Mesenchymal stem cell (in vitro differentiated cells and primary cell): ENCODE measurements around the gene DLGAP1.

Source experiments
- DNase-seq: peaks from one replicate; pipeline ENCODE4 v3.0.0-alpha.2; 2013
- H2AFZ ChIP-seq: one replicate; pipeline ENCODE4 v1.6.1; 2013; ENCODE audit warnings: low read depth, mild to moderate bottlenecking, control low read depth, inconsistent platforms, low read length, moderate library complexity
- H2AK5ac ChIP-seq: 2 replicates; pipeline ENCODE4 v1.6.1; 2013; ENCODE audit warnings: low read length, moderate library complexity, mild to moderate bottlenecking, inconsistent platforms; ENCODE audit not compliant: severe bottlenecking
- H2BK120ac ChIP-seq: one replicate; pipeline ENCODE4 v1.6.1; 2013; ENCODE audit warnings: low read depth, mild to moderate bottlenecking, inconsistent platforms, low read length, moderate library complexity
- H2BK12ac ChIP-seq, 2 experiments: one replicate each; pipeline ENCODE4 v1.6.1; 2013; ENCODE audit warnings: inconsistent platforms in 2 of 2, low read length in 2 of 2, mild to moderate bottlenecking in 2 of 2, moderate library complexity in 2 of 2, control low read depth in 1 of 2
- H2BK15ac ChIP-seq: one replicate; pipeline ENCODE4 v1.6.1; 2013; ENCODE audit warnings: mild to moderate bottlenecking, low read depth, inconsistent platforms; ENCODE audit not compliant: poor library complexity, severe bottlenecking
- H2BK5ac ChIP-seq: 2 replicates; pipeline ENCODE4 v1.6.1; 2013; ENCODE audit warnings: low read depth, mild to moderate bottlenecking, low read length, control low read depth, inconsistent platforms; ENCODE audit not compliant: poor library complexity, severe bottlenecking
- H3K14ac ChIP-seq, 2 experiments: one replicate each; pipeline ENCODE4 v1.6.1; 2013; ENCODE audit warnings: inconsistent platforms in 2 of 2, low read length in 2 of 2, control low read depth in 1 of 2, mild to moderate bottlenecking in 1 of 2, moderate library complexity in 1 of 2
- H3K18ac ChIP-seq, 2 experiments: one replicate each; pipeline ENCODE4 v1.6.1; 2013; ENCODE audit warnings: inconsistent platforms in 2 of 2, low read length in 2 of 2, control low read depth in 1 of 2, low read depth in 1 of 2, mild to moderate bottlenecking in 1 of 2
- H3K23ac ChIP-seq, 2 experiments: one replicate each; pipeline ENCODE4 v1.6.1; 2013; ENCODE audit warnings: inconsistent platforms in 2 of 2, low read length in 2 of 2, mild to moderate bottlenecking in 2 of 2, moderate library complexity in 2 of 2, control low read depth in 1 of 2
- H3K27ac ChIP-seq: 2 replicates; pipeline ENCODE4 v1.5.1; 2013; ENCODE audit warnings: mild to moderate bottlenecking, moderate library complexity, low read length, control low read depth, inconsistent platforms; ENCODE audit not compliant: poor library complexity, severe bottlenecking
- H3K27me3 ChIP-seq, 2 experiments: 2 replicates each; pipeline versions ENCODE4 v1.6.1 to v1.7.0; 2013; ENCODE audit warnings: low read length in 2 of 2, mild to moderate bottlenecking in 2 of 2, moderate library complexity in 2 of 2, control low read depth in 1 of 2, inconsistent platforms in 1 of 2; ENCODE audit not compliant: control insufficient read depth in 1 of 2, insufficient read depth in 1 of 2
- H3K36me3 ChIP-seq, 2 experiments: 2 replicates each; pipeline versions ENCODE4 v1.6.1 to v1.7.0; 2013; ENCODE audit warnings: low read length in 2 of 2, control low read depth in 1 of 2, inconsistent platforms in 1 of 2, low read depth in 1 of 2, mild to moderate bottlenecking in 1 of 2; ENCODE audit not compliant: insufficient read depth in 2 of 2, control insufficient read depth in 1 of 2
- H3K4ac ChIP-seq, 2 experiments: one replicate each; pipeline ENCODE4 v1.6.1; 2013; ENCODE audit warnings: inconsistent platforms in 2 of 2, low read length in 2 of 2, mild to moderate bottlenecking in 2 of 2, moderate library complexity in 2 of 2, control low read depth in 1 of 2, low read depth in 1 of 2
- H3K4me1 ChIP-seq: 2 replicates; pipeline ENCODE4 v1.6.1; 2013; ENCODE audit warnings: low read depth, low read length, control low read depth; ENCODE audit not compliant: control insufficient read depth, insufficient read depth
- H3K4me2 ChIP-seq: 2 replicates; pipeline ENCODE4 v1.6.1; 2013; ENCODE audit warnings: low read length, mild to moderate bottlenecking, inconsistent platforms; ENCODE audit not compliant: poor library complexity, severe bottlenecking
- H3K4me3 ChIP-seq, 2 experiments: 2 replicates each; pipeline versions ENCODE4 v1.5.1 to v1.7.0; 2013; ENCODE audit warnings: low read length in 2 of 2, mild to moderate bottlenecking in 2 of 2, control low read depth in 1 of 2, low read depth in 1 of 2; ENCODE audit not compliant: insufficient read depth in 1 of 2
- H3K79me1 ChIP-seq: replicated peaks from 2 replicates; pipeline ENCODE4 v1.6.1; 2013; ENCODE audit warnings: mild to moderate bottlenecking, control low read depth, low read length, inconsistent platforms; ENCODE audit not compliant: poor library complexity, severe bottlenecking
- H3K9ac ChIP-seq: 2 replicates; pipeline ENCODE4 v1.7.0; 2013; ENCODE audit warnings: mild to moderate bottlenecking, low read length, moderate library complexity
- H3K9me3 ChIP-seq: 2 replicates; pipeline ENCODE4 v1.7.0; 2013; ENCODE audit warnings: mild to moderate bottlenecking, low read length; ENCODE audit not compliant: control insufficient read depth
- H4K8ac ChIP-seq: one replicate; pipeline ENCODE4 v1.6.1; 2013; ENCODE audit warnings: inconsistent platforms, mild to moderate bottlenecking, low read length, moderate library complexity
- H4K91ac ChIP-seq: one replicate; pipeline ENCODE4 v1.6.1; 2013; ENCODE audit warnings: mild to moderate bottlenecking, low read length, inconsistent platforms
- WGBS: methylation state at CpG from one replicate; pipeline ENCODE4 v1.1.7; 2013; ENCODE audit warnings: mixed read lengths; 5-methylcytosine and 5-hydroxymethylcytosine counted together

The DLGAP1 gene

GRCh38 chr18:3554811-3555427 is 900.2 kb downstream of the DLGAP1 start:
- Histone ChIP-seq H3K4ac (no peak overlapping the region), H3K4me2 (no peak overlapping the region), H2AFZ (no peak overlapping the region), H3K27me3 (no peaks in the 10 kb centered on the region), H4K8ac (no peak overlapping the region), H3K27ac (no peak overlapping the region), H3K4me1 (no peaks in the 10 kb centered on the region), H4K91ac (no peak overlapping the region), H3K9ac (no peak overlapping the region), H2AK5ac (no peak overlapping the region), H3K18ac (no peak overlapping the region), H2BK5ac (no peak overlapping the region), H2BK120ac (no peak overlapping the region), H3K9me3 (no peaks in the 10 kb centered on the region), H3K36me3 (no peaks in the 10 kb centered on the region), H3K4me3 (no peak overlapping the region), H3K23ac (no peak overlapping the region), H3K79me1 (no peaks in the 10 kb centered on the region), H2BK15ac (no peak overlapping the region), H3K14ac (no peak overlapping the region), H2BK12ac (no peak overlapping the region)
- DNase-seq = no peak
- no CpG with 5 or more reads among the region's 2 CpGs for WGBS

DNA sequence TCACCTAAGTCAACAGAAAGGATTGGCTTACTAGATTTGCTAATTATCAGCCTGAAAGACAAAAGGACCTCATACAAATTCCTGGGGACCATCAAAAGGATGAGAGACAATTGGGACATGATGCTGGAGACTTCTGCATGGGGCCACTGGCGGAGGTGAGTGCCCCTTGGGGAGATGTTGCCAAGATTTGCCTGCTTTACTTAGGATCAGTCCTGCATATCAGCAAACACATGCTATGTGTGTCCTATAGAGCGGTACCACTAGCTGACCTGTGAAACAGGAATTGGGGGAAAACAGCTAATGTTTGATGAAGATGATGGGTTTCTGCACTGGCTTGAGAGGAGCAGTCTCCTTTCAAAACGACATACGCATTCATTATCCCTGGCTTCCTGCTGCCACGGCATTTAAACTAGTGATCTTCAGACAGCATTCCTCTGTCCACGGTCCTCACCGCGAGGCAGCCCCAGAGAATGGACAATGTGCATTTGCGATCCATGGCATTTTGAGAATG is 901.0 kb downstream of the DLGAP1 start:
- peak; percentile 31 for DNase-seq
- H3K4ac ChIP-seq = no peak overlapping the region
- no peak overlapping the region for H4K91ac ChIP-seq
- H3K23ac ChIP-seq = no peak overlapping the region
- H2BK12ac ChIP-seq = no peak overlapping the region
- H4K8ac ChIP-seq = no peak overlapping the region
- no peak overlapping the region for H3K18ac ChIP-seq
- no peak overlapping the region for H3K4me3 ChIP-seq
- no peaks in the 10 kb centered on the region for H3K4me1 ChIP-seq
- H3K27me3 ChIP-seq = no peaks in the 10 kb centered on the region
- H3K27ac ChIP-seq = no peak overlapping the region
- no peak overlapping the region for H3K14ac ChIP-seq
- H2BK15ac ChIP-seq = no peak overlapping the region
- H3K79me1 ChIP-seq = no peaks in the 10 kb centered on the region
- no peak overlapping the region for H2AFZ ChIP-seq
- 17% methylated on average over 7 of the region's 9 CpGs for WGBS
- no peak overlapping the region for H3K9ac ChIP-seq
- no peaks in the 10 kb centered on the region for H3K9me3 ChIP-seq
- no peak overlapping the region for H2BK5ac ChIP-seq
- H3K4me2 ChIP-seq = no peak overlapping the region
- no peaks in the 10 kb centered on the region for H3K36me3 ChIP-seq
- no peak overlapping the region for H2BK120ac ChIP-seq
- no peak overlapping the region for H2AK5ac ChIP-seq

DNA sequence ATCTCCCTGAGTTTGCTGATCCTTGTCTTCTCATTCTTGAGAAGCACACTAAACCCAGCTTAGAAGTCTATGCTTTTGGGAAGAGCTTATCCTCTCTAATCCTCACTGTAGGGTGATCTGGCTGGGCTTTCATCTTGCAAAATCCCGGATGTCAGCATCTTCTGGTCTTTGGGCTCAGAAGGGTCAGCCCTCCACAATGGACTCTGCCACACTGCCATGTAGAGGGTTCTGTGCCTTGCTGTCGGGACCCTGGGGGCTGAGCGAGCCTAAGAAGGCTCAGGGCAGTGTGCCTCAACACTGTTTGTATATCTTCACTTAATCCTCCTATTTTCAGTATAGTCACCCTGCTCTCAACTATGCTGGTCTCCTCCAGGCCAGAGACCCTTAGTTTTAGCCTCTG is 902.8 kb downstream of the DLGAP1 start:
- DNase-seq = no peak
- Histone ChIP-seq H3K4me2 (no peak overlapping the region), H3K4me1 (no peaks in the 10 kb centered on the region), H3K4ac (no peak overlapping the region), H3K36me3 (no peaks in the 10 kb centered on the region), H2BK12ac (no peak overlapping the region), H3K9ac (no peak overlapping the region), H3K27me3 (no peaks in the 10 kb centered on the region), H2BK5ac (no peak overlapping the region), H3K14ac (no peak overlapping the region), H3K18ac (no peak overlapping the region), H3K4me3 (no peak overlapping the region), H2AFZ (no peak overlapping the region), H3K23ac (no peak overlapping the region), H3K79me1 (no peaks in the 10 kb centered on the region), H2AK5ac (no peak overlapping the region), H3K9me3 (no peaks in the 10 kb centered on the region), H4K8ac (no peak overlapping the region), H2BK120ac (no peak overlapping the region), H4K91ac (no peak overlapping the region), H3K27ac (no peak overlapping the region), H2BK15ac (no peak overlapping the region)
- WGBS = 74% methylated on average over 3 of the region's 3 CpGs

DNA sequence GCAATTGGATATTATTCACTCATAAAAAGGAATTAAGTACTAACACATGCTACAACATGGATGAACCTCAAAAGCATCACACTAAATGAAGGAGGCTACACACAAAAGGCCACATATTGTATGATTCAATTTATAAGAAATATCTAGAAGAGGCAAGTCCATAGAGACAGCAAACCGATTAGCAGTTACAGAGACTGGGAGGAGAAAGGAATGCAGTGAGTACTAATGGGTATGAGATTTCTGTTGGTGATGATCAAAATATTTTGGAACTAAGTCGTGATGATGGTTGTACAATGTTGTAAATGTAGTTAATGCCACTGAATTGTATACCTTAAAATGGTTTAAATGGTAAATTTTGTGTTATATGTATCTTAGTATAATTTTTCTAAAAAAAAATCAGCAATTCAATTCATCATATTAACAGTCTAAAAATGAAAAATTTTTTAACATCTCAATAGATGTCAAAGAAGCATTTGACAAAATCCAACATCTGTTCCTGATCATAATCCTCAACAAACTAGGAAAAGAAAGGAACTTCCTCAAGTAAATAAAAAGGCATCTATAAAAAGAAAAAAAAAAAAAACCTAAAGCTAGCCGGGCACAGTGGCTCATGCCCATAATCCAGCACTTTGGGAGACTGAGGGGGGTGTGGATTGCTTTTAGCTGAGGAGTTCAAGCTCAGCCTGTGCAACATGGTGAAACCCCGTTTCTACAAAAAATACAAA is 907.1 kb downstream of the DLGAP1 start:
- H3K27me3 ChIP-seq = no peaks in the 10 kb centered on the region
- H3K79me1 ChIP-seq = no peaks in the 10 kb centered on the region
- H3K4ac ChIP-seq = no peak overlapping the region
- no peak overlapping the region for H2BK15ac ChIP-seq
- no peak overlapping the region for H4K8ac ChIP-seq
- no peak overlapping the region for H2BK5ac ChIP-seq
- H3K4me2 ChIP-seq = no peak overlapping the region
- H3K4me3 ChIP-seq = no peak overlapping the region
- 89% methylated on average over 4 of the region's 4 CpGs for WGBS
- H2AFZ ChIP-seq = no peak overlapping the region
- no peak overlapping the region for H3K18ac ChIP-seq
- no peak overlapping the region for H3K27ac ChIP-seq
- no peak overlapping the region for H2AK5ac ChIP-seq
- no peak overlapping the region for H3K14ac ChIP-seq
- H3K23ac ChIP-seq = no peak overlapping the region
- H3K4me1 ChIP-seq = no peaks in the 10 kb centered on the region
- no peak overlapping the region for H2BK12ac ChIP-seq
- no peaks in the 10 kb centered on the region for H3K36me3 ChIP-seq
- H4K91ac ChIP-seq = no peak overlapping the region
- H2BK120ac ChIP-seq = no peak overlapping the region
- no peaks in the 10 kb centered on the region for H3K9me3 ChIP-seq
- DNase-seq = no peak
- peak overlapping the region; percentile 31 for H3K9ac ChIP-seq
